NB4 (cell line): ENCODE results near the gene LDLRAD4.
"Not testable (repeated sequence)": the region's sequence is repeated elsewhere in the genome, so short reads cannot be mapped to it uniquely, and the experiment has no call there.

Experiments used
- DNase-seq: peaks from one replicate; pipeline ENCODE4 v3.0.0; 2010; ENCODE audit warnings: low read depth
- H3K4me3 ChIP-seq: one replicate; pipeline ENCODE4 v1.5.1; 2011; ENCODE audit warnings: mild to moderate bottlenecking, low read depth, low read length, moderate library complexity
- MAX ChIP-seq: IDR thresholded peaks from 2 replicates; pipeline ENCODE4 v1.6.1; 2011; ENCODE audit warnings: low read depth, low read length
- MYC ChIP-seq: IDR thresholded peaks from 2 replicates; pipeline ENCODE4 v1.6.1; 2011; ENCODE audit warnings: low read depth, low read length
- POLR2A ChIP-seq: IDR thresholded peaks from 2 replicates; pipeline ENCODE4 v1.6.1; 2011; ENCODE audit warnings: mild to moderate bottlenecking; ENCODE audit not compliant: insufficient read length; ENCODE audit errors: extremely low read depth
- TF ChIP-seq, protein P1 (sequence below): IDR thresholded peaks from one replicate; pipeline ENCODE4 v1.5.1; 2012; ENCODE audit warnings: low read depth, low read length

The LDLRAD4 gene

DNA sequence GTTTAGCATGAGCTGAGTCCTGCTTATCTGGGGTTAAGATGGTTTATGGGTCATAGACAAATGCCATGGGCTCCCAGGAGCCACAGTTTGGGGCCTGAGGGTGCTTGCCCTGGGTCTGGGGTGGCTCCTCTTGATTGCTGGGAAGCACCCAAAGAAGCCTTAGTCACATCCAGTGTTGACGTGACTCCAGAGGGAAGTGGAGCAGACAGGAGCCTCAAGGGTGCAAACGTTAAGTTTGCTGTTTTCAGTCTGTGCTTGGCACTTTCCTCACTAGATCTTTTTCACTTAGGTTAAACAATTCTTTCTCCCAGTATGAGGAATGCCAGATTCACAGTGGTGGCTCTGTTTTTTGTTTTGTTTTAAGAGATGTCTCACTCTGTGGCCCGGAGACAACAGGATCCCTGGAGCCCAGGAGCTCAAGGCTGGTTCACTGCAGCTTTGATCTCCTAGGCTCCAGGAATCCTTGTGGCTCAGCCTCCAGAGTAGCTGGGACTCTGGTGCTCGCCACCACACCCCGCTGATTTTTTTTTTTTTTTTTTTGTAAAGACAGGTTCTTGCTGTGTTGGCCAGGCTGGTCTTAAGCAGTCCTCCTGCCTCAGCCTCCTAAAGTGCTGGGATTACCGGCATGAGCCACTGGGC is 256.5 kb downstream of the LDLRAD4 start:
- DNase-seq, result no peak
- no peak for TF ChIP-seq MAX
- TF ChIP-seq MYC, result no peak
- TF ChIP-seq, protein P1, sequence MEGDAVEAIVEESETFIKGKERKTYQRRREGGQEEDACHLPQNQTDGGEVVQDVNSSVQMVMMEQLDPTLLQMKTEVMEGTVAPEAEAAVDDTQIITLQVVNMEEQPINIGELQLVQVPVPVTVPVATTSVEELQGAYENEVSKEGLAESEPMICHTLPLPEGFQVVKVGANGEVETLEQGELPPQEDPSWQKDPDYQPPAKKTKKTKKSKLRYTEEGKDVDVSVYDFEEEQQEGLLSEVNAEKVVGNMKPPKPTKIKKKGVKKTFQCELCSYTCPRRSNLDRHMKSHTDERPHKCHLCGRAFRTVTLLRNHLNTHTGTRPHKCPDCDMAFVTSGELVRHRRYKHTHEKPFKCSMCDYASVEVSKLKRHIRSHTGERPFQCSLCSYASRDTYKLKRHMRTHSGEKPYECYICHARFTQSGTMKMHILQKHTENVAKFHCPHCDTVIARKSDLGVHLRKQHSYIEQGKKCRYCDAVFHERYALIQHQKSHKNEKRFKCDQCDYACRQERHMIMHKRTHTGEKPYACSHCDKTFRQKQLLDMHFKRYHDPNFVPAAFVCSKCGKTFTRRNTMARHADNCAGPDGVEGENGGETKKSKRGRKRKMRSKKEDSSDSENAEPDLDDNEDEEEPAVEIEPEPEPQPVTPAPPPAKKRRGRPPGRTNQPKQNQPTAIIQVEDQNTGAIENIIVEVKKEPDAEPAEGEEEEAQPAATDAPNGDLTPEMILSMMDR, result no peak
- no peak for TF ChIP-seq POLR2A
- no peak overlapping the region for H3K4me3 ChIP-seq

- H3K4me3 ChIP-seq, DNase-seq: not testable (repeated sequence)
Observed at GRCh38 chr18:13476312-13476711, 257.8 kb downstream of the LDLRAD4 start.

DNA sequence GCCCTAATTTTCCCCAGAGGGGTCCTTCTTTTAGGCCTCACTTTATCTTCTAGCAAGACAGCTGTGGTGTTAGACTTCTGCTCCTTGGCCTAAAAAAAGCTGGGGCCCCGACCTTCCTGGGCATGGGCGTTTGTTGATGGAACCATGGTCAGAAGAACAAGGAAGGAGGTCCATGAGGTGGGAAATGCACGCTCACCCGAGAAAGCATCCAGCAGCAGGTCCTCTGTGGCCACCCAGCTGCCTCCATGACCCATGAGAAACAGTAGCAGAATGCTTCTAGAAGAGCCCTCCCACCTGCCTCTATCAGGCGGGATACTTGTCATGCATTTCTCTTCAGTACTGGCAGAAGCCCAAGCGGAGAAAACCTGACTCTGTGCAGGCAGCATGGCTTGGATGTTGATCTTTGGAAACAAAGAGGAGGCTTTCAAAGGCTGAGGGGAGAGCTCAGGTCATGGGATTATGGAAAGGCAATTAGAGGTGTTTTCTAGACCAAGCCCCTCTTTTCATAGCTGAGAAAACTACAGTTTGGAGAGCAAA is 258.7 kb downstream of the LDLRAD4 start:
- H3K4me3 ChIP-seq, result no peak overlapping the region
- DNase-seq, result no peak
- TF ChIP-seq MYC, result no peak

GRCh38 chr18:13480571-13481255 is 262.2 kb downstream of the LDLRAD4 start:
- TF ChIP-seq MYC, result no peak
- TF ChIP-seq, protein P1, result no peak
- TF ChIP-seq MAX, result no peak
- TF ChIP-seq POLR2A, result no peak
- H3K4me3 ChIP-seq, result no peak overlapping the region
- DNase-seq, result no peak

DNA sequence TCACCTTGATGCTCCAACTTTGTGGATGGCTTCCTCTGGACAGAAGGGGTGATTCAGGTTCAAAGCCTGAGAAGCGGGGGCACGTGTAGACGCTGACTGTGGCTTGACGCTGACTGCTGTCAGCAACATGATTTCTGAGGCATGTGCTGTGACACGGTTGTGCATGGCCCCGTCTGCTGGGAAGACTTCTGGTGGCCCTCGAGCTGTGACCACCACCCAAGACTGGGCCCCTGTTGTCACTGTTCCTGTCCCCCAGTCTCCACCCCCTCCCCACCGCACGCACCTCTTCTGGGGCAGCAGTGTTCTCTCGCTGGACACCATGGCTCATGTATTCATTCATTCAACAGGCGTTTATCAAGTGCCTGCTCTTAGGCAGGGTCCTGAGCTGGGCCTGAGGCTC is 262.8 kb downstream of the LDLRAD4 start:
- TF ChIP-seq, protein P1, result no peak
- no peak for TF ChIP-seq MAX
- TF ChIP-seq MYC, result no peak
- no peak for TF ChIP-seq POLR2A
- DNase-seq, result no peak
- no peak overlapping the region for H3K4me3 ChIP-seq

GRCh38 chr18:13481820-13482617 is 263.5 kb downstream of the LDLRAD4 start:
- TF ChIP-seq, protein P1, result no peak
- TF ChIP-seq MYC, result no peak
- TF ChIP-seq POLR2A, result no peak
- no peak for TF ChIP-seq MAX
- no peak for DNase-seq
- H3K4me3 ChIP-seq, result no peak overlapping the region

DNA sequence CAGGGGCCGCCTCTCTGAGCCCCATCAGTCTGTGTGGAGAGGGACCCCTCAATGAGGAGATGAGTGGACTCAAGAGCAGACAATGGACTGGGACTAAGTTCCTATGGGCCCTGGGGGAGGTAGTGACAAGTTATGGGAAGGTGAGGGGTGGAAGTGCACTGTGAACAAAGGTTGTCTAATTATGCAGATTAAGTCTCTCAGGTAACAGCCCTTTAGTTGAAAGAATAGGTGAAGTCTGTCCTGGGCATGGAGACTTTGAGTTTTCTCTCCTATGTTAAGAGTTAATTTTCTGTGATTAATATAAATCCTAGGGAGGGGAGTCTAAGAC is 264.0 kb downstream of the LDLRAD4 start:
- H3K4me3 ChIP-seq, result no peak overlapping the region
- no peak for TF ChIP-seq MYC
- TF ChIP-seq, protein P1, result no peak
- TF ChIP-seq POLR2A, result no peak
- no peak for TF ChIP-seq MAX
- DNase-seq, result no peak
